ENCODE results near the gene TMEM256.

DNA sequence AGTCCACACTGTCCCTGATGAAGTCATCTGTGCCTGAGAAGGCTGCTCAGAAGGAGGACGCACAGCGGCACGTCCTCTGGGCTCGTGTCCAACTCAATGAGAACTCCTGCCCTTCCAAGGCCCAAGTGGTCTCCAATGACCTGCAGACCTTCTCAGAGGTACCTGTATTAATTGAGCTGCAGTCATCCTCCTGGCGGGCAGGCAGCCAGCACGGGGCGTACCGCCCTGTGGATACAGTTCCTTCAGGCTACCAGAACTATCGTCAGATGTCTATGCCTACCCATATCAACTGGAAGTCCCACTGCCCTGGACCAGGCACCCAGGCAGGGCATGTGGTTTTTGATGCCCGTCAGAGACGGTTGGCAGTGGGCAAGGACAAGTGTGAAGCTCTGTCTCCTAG, 28.4 kb upstream of the TMEM256 start:
- TF ChIP-seq, protein P1, sequence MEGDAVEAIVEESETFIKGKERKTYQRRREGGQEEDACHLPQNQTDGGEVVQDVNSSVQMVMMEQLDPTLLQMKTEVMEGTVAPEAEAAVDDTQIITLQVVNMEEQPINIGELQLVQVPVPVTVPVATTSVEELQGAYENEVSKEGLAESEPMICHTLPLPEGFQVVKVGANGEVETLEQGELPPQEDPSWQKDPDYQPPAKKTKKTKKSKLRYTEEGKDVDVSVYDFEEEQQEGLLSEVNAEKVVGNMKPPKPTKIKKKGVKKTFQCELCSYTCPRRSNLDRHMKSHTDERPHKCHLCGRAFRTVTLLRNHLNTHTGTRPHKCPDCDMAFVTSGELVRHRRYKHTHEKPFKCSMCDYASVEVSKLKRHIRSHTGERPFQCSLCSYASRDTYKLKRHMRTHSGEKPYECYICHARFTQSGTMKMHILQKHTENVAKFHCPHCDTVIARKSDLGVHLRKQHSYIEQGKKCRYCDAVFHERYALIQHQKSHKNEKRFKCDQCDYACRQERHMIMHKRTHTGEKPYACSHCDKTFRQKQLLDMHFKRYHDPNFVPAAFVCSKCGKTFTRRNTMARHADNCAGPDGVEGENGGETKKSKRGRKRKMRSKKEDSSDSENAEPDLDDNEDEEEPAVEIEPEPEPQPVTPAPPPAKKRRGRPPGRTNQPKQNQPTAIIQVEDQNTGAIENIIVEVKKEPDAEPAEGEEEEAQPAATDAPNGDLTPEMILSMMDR (IDR thresholded peaks at IDR 0.05): no peak
- TF ChIP-seq POLR2A (IDR thresholded peaks at IDR 0.05): no peak

Measured in ovary (tissue), 3 donors.